ENCODE results near the gene MAP7D3.
A peak's percentile ranks its signal among the peaks of the same experiment; 100 is the strongest.
"Not testable (repeated sequence)": the region's sequence is repeated elsewhere in the genome, so short reads cannot be mapped to it uniquely, and the experiment has no call there.

MAP7D3 gene

DNA sequence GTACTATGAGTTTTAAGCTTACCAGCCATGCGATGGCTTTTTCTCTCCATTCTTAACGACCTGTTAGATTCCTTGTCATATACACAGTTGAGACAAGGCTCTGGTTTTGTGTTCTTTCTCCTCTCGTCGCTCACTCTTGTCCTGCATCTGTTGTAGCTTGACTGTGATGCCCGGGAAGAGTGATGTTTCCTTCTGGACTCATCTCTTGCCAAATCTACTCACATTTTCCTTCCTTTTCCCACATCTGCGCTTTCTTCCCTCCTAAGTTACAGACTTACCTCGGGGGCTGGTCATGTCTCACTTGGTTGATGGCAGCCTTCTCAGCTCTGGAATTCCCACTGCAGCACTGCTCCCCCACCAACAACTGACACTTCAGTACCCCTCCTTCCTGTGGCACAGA is 4.8 kb upstream of the MAP7D3 start (continued):
- TF ChIP-seq ZNF70 (CRISPR knock-in tag; IDR thresholded peaks at IDR 0.05) (no peak), ARNTL (CRISPR knock-in tag; IDR thresholded peaks at IDR 0.05; ENCODE audit: borderline replicate concordance, low read depth) (no peak), CSDC2 (CRISPR knock-in tag; IDR thresholded peaks at IDR 0.05) (no peak), ZFP3 (CRISPR knock-in tag; IDR thresholded peaks at IDR 0.05) (no peak)

DNA sequence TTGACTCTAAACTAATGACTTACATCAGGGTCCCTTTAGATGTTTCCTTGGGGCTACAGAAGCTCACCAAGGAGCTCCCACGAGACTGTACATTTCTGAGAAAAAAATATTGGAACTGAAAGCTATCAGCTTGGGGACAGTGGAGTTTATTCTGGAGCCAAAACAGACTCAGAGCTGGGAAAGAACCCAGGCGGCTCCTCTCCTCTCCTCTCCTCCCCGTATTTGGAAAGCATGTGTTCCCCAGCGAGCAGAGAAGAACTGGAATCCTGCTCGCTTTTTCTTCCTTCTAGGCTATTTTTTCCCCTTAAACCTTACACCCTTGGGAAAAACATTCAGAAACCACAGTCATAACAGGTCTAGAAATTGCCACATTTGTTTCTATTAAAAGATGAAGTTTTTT is 4.3 kb upstream of the MAP7D3 start:
- ATAC-seq: no peak
- TF ChIP-seq, protein P1, sequence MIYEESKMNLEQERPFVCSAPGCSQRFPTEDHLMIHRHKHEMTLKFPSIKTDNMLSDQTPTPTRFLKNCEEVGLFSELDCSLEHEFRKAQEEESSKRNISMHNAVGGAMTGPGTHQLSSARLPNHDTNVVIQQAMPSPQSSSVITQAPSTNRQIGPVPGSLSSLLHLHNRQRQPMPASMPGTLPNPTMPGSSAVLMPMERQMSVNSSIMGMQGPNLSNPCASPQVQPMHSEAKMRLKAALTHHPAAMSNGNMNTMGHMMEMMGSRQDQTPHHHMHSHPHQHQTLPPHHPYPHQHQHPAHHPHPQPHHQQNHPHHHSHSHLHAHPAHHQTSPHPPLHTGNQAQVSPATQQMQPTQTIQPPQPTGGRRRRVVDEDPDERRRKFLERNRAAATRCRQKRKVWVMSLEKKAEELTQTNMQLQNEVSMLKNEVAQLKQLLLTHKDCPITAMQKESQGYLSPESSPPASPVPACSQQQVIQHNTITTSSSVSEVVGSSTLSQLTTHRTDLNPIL (CRISPR knock-in tag; IDR thresholded peaks at IDR 0.05; ENCODE audit: low read depth): no peak
- TF ChIP-seq ZFP3 (CRISPR knock-in tag; IDR thresholded peaks at IDR 0.05) (no peak), OSR1 (CRISPR knock-in tag; IDR thresholded peaks at IDR 0.05) (no peak), BACH2 (CRISPR knock-in tag; IDR thresholded peaks at IDR 0.05; ENCODE audit: borderline replicate concordance) (no peak), ZC3H10 (CRISPR knock-in tag; IDR thresholded peaks at IDR 0.05) (no peak), ZNF70 (CRISPR knock-in tag; IDR thresholded peaks at IDR 0.05) (no peak), CSDC2 (CRISPR knock-in tag; IDR thresholded peaks at IDR 0.05) (no peak), GLIS3 (CRISPR knock-in tag; IDR thresholded peaks at IDR 0.05) (no peak), ZFP30 (CRISPR knock-in tag; IDR thresholded peaks at IDR 0.05) (no peak), TOX (CRISPR knock-in tag; IDR thresholded peaks at IDR 0.05; ENCODE audit: borderline replicate concordance) (no peak), ZNF8 (CRISPR knock-in tag; IDR thresholded peaks at IDR 0.05) (no peak), ISL1 (CRISPR knock-in tag; IDR thresholded peaks at IDR 0.05) (no peak), ZNF565 (CRISPR knock-in tag; conservative IDR thresholded peaks at IDR 0.05; ENCODE audit: low read depth) (no peak), ARNTL (CRISPR knock-in tag; IDR thresholded peaks at IDR 0.05; ENCODE audit: borderline replicate concordance, low read depth) (no peak), PPARA (CRISPR knock-in tag; IDR thresholded peaks at IDR 0.05; ENCODE audit: borderline replicate concordance) (no peak)
- TF ChIP-seq, protein P2, sequence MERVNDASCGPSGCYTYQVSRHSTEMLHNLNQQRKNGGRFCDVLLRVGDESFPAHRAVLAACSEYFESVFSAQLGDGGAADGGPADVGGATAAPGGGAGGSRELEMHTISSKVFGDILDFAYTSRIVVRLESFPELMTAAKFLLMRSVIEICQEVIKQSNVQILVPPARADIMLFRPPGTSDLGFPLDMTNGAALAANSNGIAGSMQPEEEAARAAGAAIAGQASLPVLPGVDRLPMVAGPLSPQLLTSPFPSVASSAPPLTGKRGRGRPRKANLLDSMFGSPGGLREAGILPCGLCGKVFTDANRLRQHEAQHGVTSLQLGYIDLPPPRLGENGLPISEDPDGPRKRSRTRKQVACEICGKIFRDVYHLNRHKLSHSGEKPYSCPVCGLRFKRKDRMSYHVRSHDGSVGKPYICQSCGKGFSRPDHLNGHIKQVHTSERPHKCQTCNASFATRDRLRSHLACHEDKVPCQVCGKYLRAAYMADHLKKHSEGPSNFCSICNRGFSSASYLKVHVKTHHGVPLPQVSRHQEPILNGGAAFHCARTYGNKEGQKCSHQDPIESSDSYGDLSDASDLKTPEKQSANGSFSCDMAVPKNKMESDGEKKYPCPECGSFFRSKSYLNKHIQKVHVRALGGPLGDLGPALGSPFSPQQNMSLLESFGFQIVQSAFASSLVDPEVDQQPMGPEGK (CRISPR knock-in tag; IDR thresholded peaks at IDR 0.05; ENCODE audit: borderline replicate concordance): no peak
- TF ChIP-seq, protein P3, sequence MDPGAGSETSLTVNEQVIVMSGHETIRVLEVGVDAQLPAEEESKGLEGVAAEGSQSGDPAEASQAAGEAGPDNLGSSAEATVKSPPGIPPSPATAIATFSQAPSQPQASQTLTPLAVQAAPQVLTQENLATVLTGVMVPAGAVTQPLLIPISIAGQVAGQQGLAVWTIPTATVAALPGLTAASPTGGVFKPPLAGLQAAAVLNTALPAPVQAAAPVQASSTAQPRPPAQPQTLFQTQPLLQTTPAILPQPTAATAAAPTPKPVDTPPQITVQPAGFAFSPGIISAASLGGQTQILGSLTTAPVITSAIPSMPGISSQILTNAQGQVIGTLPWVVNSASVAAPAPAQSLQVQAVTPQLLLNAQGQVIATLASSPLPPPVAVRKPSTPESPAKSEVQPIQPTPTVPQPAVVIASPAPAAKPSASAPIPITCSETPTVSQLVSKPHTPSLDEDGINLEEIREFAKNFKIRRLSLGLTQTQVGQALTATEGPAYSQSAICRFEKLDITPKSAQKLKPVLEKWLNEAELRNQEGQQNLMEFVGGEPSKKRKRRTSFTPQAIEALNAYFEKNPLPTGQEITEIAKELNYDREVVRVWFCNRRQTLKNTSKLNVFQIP (CRISPR knock-in tag; IDR thresholded peaks at IDR 0.05; ENCODE audit: borderline replicate concordance, low read depth): no peak

DNA sequence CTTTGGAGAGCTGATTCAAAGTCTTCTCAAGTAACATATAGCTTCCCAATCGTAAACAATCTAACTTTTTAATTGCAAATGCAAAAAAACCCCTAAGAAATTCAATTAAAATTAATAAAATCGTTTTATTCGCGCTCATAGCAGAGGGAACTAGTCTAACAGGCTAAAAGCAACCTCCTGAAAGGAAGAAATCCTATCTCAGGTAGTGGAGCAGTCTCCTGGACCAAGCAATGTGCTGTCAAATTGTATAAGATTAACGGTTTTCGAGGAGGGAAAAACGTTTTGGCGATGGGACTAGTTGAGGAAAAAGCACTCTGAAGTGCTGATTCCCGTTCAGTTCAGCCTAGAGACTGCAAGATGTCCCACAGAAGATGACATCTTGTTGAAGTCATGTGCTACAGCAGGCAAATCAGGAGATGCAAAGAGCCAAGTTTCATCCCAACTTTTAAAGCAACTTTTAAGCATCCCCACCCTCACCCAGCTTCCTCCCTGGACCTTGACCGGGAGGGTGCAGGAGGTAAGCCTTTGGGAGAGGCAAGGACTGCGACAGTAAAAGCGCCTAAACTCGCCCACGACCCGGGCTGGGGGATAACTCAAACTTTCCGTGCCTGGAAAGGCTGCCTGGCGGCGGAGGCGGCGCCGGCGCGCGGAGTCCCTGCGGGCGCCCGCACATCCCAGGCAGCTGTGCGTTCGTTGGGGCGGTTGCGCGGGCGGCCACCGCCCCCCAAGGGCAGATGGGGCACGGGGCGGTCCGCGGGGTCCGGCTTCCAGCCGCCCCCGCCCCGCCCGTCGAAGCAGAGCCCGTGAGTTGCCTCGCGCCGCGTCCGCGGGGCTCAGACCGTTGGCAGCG is 784 bp downstream of the MAP7D3 start:
- TF ChIP-seq, protein P3 (CRISPR knock-in tag; IDR thresholded peaks at IDR 0.05; ENCODE audit: borderline replicate concordance, low read depth): no peak
- TF ChIP-seq TCF4 (CRISPR knock-in tag; IDR thresholded peaks at IDR 0.05; ENCODE audit: borderline replicate concordance) (no peak), ZNF565 (CRISPR knock-in tag; conservative IDR thresholded peaks at IDR 0.05; ENCODE audit: low read depth) (no peak), TOX (CRISPR knock-in tag; IDR thresholded peaks at IDR 0.05; ENCODE audit: borderline replicate concordance) (no peak), OSR1 (CRISPR knock-in tag; IDR thresholded peaks at IDR 0.05) (no peak), ARNTL (CRISPR knock-in tag; IDR thresholded peaks at IDR 0.05; ENCODE audit: borderline replicate concordance, low read depth) (no peak)
- peak; percentile 78 for ATAC-seq

DNA sequence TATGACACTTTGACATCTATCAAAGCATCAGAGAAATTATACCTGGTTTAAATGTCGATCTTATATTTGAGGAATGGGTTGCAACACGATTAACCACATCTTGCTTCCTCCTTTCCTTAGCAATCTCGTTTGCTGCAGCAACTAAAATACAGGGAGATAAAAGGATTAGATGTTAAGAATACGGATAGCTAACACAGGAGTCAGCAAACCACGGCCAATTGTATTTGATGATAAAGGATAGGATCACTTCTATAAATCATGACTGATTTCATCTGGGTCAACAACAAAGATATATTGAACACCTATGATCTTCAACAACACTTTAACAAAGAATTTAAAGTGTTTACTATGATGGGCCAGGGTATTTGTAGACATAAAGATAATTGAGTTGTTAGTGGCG is 5.0 kb downstream of the MAP7D3 start:
- no peak for ATAC-seq
- no peak for TF ChIP-seq ESRRG (CRISPR knock-in tag; IDR thresholded peaks at IDR 0.05)
- TF ChIP-seq, protein P1 (CRISPR knock-in tag; IDR thresholded peaks at IDR 0.05; ENCODE audit: low read depth): no peak
- TF ChIP-seq TOX (CRISPR knock-in tag; IDR thresholded peaks at IDR 0.05; ENCODE audit: borderline replicate concordance): no peak
- no peak for TF ChIP-seq BACH2 (CRISPR knock-in tag; IDR thresholded peaks at IDR 0.05; ENCODE audit: borderline replicate concordance)
- TF ChIP-seq ZNF70 (CRISPR knock-in tag; IDR thresholded peaks at IDR 0.05): no peak

DNA sequence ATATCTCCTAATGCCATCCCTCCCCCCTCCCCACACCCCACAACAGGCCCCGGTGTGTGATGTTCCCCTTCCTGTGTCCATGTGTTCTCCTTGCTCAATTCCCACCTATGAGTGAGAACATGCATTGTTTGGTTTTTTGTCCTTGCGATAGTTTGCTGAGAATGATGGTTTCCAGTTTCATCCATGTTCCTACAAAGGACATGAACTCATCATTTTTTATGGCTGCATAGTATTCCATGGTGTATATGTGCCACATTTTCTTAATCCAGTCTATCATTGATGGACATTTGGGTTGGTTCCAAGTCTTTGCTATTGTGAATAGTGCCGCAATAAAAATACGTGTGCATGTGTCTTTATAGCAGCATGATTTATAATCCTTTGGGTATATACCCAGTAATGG is 13.4 kb downstream of the MAP7D3 start:
- ATAC-seq: not testable (repeated sequence)

Data from SK-N-SH treated with all-trans-retinoic acid at 6 μM for 48 hours (cell line).